Neural progenitor cell (in vitro differentiated cells): Measurements from ENCODE around the gene TP53. TPM values are rescaled to one million over a fixed set of nuclear protein-coding genes. Genes with fewer than 3 reads are reported as not detected.
A peak's percentile ranks its signal among the peaks of the same experiment; 100 is the strongest.

ENCODE experiments used
- DNase-seq: peaks from one replicate; pipeline ENCODE4 v3.0.0-alpha.2; 2016; ENCODE audit warnings: low spot score
- H2AFZ ChIP-seq: fragments of 200-600 bp; sonication (generic); replicated peaks from 2 replicates; pipeline ENCODE4 v1.6.1; 2016; ENCODE audit warnings: antibody characterized with exemption
- H3F3A ChIP-seq: fragments of 200-600 bp; sonication (generic); 2 replicates; pipeline ENCODE4 v1.6.1; 2016; ENCODE audit warnings: antibody characterized with exemption, low read depth
- H3K27ac ChIP-seq: fragments of 200-600 bp; sonication (generic); 2 replicates; pipeline ENCODE4 v1.5.1; 2016; ENCODE audit warnings: mild to moderate bottlenecking
- H3K27me3 ChIP-seq: fragments of 200-600 bp; sonication (generic); 2 replicates; pipeline ENCODE4 v1.6.1; 2016; ENCODE audit warnings: mild to moderate bottlenecking, moderate library complexity
- H3K36me3 ChIP-seq: fragments of 200-600 bp; sonication (generic); 2 replicates; pipeline ENCODE4 v1.5.1; 2016
- H3K4me1 ChIP-seq: fragments of 200-600 bp; sonication (generic); 2 replicates; pipeline ENCODE4 v1.6.1; 2016; ENCODE audit warnings: mixed run types
- H3K4me2 ChIP-seq: fragments of 200-600 bp; sonication (generic); 2 replicates; pipeline ENCODE4 v1.6.1; 2016
- H3K4me3 ChIP-seq: fragments of 200-600 bp; sonication (generic); 2 replicates; pipeline ENCODE4 v1.5.1; 2016
- H3K79me2 ChIP-seq: fragments of 200-600 bp; sonication (generic); 2 replicates; pipeline ENCODE4 v1.6.1; 2016; ENCODE audit warnings: low read depth
- H3K9ac ChIP-seq: fragments of 200-600 bp; sonication (generic); 2 replicates; pipeline ENCODE4 v1.6.1; 2016
- H3K9me3 ChIP-seq: fragments of 200-600 bp; sonication (generic); 2 replicates; pipeline ENCODE4 v1.5.1; 2016; ENCODE audit warnings: low read depth
- H4K20me1 ChIP-seq: fragments of 200-600 bp; sonication (generic); 2 replicates; pipeline ENCODE4 v1.6.1; 2016; ENCODE audit warnings: low read depth
- H3K27ac Mint-ChIP-seq: 3 replicates; pipeline ENCODE4 v1.8.0; 2021; ENCODE audit warnings: mixed read lengths
- H3K27me3 Mint-ChIP-seq: 2 replicates; pipeline ENCODE4 v1.8.0; 2022; ENCODE audit warnings: low read depth, mild to moderate bottlenecking, inconsistent platforms, moderate library complexity, mixed read lengths; ENCODE audit not compliant: insufficient read depth
- H3K36me3 Mint-ChIP-seq: 3 replicates; pipeline ENCODE4 v1.8.0; 2021; ENCODE audit warnings: mixed read lengths
- H3K4me1 Mint-ChIP-seq: 3 replicates; pipeline ENCODE4 v1.8.0; 2021; ENCODE audit warnings: mixed read lengths
- H3K4me3 Mint-ChIP-seq: 3 replicates; pipeline ENCODE4 v1.8.0; 2021; ENCODE audit warnings: mild to moderate bottlenecking, moderate library complexity, mixed read lengths
- H3K9me3 Mint-ChIP-seq: 3 replicates; pipeline ENCODE4 v1.8.0; 2020; ENCODE audit warnings: mixed read lengths
- EZH2 ChIP-seq: fragments of 200-600 bp; sonication (generic); IDR thresholded peaks from 2 replicates; pipeline ENCODE4 v1.6.1; 2017; ENCODE audit warnings: antibody characterized with exemption, mild to moderate bottlenecking, moderate library complexity
- EZH2phosphoT487 ChIP-seq: fragments of 200-600 bp; sonication (generic); IDR thresholded peaks from 2 replicates; pipeline ENCODE4 v1.6.1; 2017; ENCODE audit warnings: antibody characterized with exemption
- total RNA-seq: library from RNA; depleted of rRNA; stranded (reverse); fragments of >200 nt; gene quantifications from 2 replicates; pipeline ENCODE4 v1.2.3, GENCODE V29; 2015; ENCODE audit warnings: low replicate concordance
- TF ChIP-seq, protein P1 (sequence below): fragments of 200-600 bp; sonication (generic); IDR thresholded peaks from 2 replicates; pipeline ENCODE4 v1.5.1; 2017; ENCODE audit warnings: antibody characterized with exemption, mild to moderate bottlenecking

TP53 gene
- total RNA-seq, 1 donor from 2014 or later, result 54.9 TPM

DNA sequence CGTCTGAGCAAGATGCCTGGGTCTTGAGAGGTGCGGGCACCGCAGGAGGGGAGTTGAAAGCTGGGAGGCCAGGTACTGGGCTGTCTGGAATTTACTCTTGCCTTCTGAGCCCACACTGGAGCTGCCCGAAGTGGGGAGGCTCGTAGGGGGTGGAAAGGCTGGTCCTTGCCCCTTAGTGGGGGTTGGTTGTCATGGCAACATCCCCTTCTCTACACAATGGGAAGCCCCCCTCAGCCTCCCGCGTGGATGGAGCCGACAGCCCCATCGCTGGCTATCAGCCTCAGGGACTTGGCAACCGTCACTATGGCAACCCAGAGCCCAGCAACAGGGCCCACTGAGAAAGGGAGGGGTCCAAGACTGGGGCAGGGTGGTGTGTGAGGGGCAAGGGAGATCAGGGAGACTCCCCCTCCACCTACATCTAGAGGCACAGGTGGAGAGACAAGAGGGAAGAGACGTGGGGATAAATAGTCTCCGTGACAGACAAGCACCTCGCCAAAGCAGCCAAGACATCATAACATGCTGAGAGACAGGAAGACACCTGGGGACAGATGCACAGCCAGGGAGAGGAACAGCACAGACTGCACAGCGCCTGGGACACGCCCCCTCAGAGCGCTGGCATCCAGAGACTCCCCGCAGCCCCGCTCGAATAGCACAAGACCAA, 25.0 kb upstream of the TP53 start:
- no peaks in the 10 kb centered on the region for H3K36me3 ChIP-seq
- H3F3A ChIP-seq, result peaks cover 22% of the 10 kb centered on the region
- H3K36me3 Mint-ChIP-seq, result peaks cover 22% of the 10 kb centered on the region
- H3K9ac ChIP-seq, result no peak overlapping the region
- peaks cover 18% of the 10 kb centered on the region for H4K20me1 ChIP-seq
- TF ChIP-seq EZH2 (no peak), EZH2phosphoT487 (no peak)
- TF ChIP-seq, protein P1, sequence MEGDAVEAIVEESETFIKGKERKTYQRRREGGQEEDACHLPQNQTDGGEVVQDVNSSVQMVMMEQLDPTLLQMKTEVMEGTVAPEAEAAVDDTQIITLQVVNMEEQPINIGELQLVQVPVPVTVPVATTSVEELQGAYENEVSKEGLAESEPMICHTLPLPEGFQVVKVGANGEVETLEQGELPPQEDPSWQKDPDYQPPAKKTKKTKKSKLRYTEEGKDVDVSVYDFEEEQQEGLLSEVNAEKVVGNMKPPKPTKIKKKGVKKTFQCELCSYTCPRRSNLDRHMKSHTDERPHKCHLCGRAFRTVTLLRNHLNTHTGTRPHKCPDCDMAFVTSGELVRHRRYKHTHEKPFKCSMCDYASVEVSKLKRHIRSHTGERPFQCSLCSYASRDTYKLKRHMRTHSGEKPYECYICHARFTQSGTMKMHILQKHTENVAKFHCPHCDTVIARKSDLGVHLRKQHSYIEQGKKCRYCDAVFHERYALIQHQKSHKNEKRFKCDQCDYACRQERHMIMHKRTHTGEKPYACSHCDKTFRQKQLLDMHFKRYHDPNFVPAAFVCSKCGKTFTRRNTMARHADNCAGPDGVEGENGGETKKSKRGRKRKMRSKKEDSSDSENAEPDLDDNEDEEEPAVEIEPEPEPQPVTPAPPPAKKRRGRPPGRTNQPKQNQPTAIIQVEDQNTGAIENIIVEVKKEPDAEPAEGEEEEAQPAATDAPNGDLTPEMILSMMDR, result no peak
- peak overlapping the region; percentile 76 for H3K4me3 Mint-ChIP-seq
- peaks cover 7% of the 10 kb centered on the region for H3K27me3 ChIP-seq
- H3K79me2 ChIP-seq, result no peaks in the 10 kb centered on the region
- peak overlapping the region; percentile 60 for H3K4me2 ChIP-seq
- DNase-seq, result peak; percentile 77
- peak overlapping the region; percentile 93 for H3K27ac Mint-ChIP-seq
- no peak overlapping the region for H2AFZ ChIP-seq
- H3K9me3 Mint-ChIP-seq, result no peaks in the 10 kb centered on the region
- no peak overlapping the region for H3K27ac ChIP-seq
- H3K4me1 Mint-ChIP-seq, result peaks cover 80% of the 10 kb centered on the region
- H3K4me1 ChIP-seq, result peaks cover 34% of the 10 kb centered on the region
- H3K27me3 Mint-ChIP-seq, result peaks cover 13% of the 10 kb centered on the region
- no peaks in the 10 kb centered on the region for H3K9me3 ChIP-seq
- no peak overlapping the region for H3K4me3 ChIP-seq

DNA sequence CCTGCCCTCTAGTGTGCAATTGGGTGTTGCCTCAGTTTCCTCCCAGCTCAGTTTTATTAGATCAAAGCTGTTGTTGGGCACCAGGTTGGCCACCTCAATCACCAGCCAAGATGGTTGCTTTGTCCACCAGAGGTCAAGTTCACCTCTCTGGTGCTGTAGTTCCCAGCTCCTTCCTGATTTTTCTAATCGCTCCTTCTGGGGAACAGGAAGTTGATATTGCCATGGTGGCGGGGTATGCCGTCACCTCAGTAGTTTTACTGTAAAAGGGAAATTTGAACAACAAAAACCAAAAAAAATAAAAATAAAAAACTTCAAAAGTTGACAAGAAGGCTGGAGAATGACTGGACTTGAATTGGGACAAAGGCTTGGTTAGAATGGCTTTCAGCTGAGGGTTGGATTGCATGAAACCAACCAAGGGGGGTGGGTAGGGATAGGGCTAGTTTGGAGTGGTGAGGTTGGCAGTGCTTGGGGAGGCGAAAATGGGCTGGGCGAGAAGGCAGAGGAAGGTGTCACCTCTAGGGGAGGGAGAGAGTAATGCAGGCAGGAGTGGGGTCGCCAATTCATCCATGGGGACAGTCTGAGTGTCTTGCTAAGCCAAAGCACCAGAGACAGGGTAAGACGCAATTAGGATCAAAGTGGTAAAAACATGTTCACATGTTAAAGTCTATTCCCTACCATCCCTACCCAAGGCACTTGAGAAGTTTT, 23.9 kb upstream of the TP53 start:
- Histone ChIP-seq H4K20me1 (peaks cover 27% of the 10 kb centered on the region), H3K9ac (no peak overlapping the region), H3K4me1 (peaks cover 32% of the 10 kb centered on the region), H3F3A (peaks cover 26% of the 10 kb centered on the region), H3K79me2 (peaks cover 4% of the 10 kb centered on the region), H3K4me3 (no peak overlapping the region), H3K27ac (no peak overlapping the region), H3K4me2 (peak overlapping the region; percentile 60), H2AFZ (no peak overlapping the region), H3K9me3 (no peaks in the 10 kb centered on the region), H3K36me3 (no peaks in the 10 kb centered on the region), H3K27me3 (peaks cover 7% of the 10 kb centered on the region)
- Mint-ChIP-seq H3K36me3 (peaks cover 22% of the 10 kb centered on the region), H3K27ac (peak overlapping the region; percentile 38), H3K4me3 (peak overlapping the region; percentile 76), H3K27me3 (peaks cover 13% of the 10 kb centered on the region), H3K4me1 (peaks cover 82% of the 10 kb centered on the region), H3K9me3 (no peaks in the 10 kb centered on the region)
- TF ChIP-seq EZH2 (no peak), EZH2phosphoT487 (no peak)
- TF ChIP-seq, protein P1, result peak; percentile 48
- peak; percentile 54 for DNase-seq

DNA sequence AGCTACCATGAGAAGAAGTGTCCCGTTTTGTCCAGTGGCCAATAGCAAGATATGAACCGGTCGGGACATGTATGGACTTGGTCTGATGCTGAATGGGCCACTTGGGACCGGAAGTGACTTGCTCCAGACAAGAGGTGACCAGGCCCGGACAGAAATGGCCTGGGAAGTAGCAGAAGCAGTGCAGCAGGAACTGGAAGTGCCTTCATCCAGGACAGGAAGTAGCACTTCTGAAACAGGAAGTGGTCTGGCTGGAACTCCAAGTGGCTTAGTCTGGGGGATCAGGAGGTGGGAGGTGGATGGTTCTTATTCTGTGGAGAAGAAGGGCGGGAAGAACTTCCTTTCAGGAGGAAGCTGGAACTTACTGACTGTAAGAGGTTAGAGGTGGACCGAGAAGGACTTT, 23.0 kb upstream of the TP53 start:
- Histone ChIP-seq H3K9ac (no peak overlapping the region), H3K36me3 (no peaks in the 10 kb centered on the region), H3K9me3 (no peaks in the 10 kb centered on the region), H3K4me1 (peaks cover 29% of the 10 kb centered on the region), H3K4me3 (no peak overlapping the region), H3K27ac (no peak overlapping the region), H2AFZ (no peak overlapping the region), H3K79me2 (peaks cover 4% of the 10 kb centered on the region), H3F3A (peaks cover 31% of the 10 kb centered on the region), H3K27me3 (peaks cover 13% of the 10 kb centered on the region), H4K20me1 (peaks cover 33% of the 10 kb centered on the region), H3K4me2 (no peak overlapping the region)
- H3K27me3 Mint-ChIP-seq, result peaks cover 15% of the 10 kb centered on the region
- peak overlapping the region; percentile 37 for H3K4me3 Mint-ChIP-seq
- peaks cover 22% of the 10 kb centered on the region for H3K36me3 Mint-ChIP-seq
- TF ChIP-seq EZH2phosphoT487 (no peak), EZH2 (no peak)
- TF ChIP-seq, protein P1, result no peak
- no peak for DNase-seq
- H3K27ac Mint-ChIP-seq, result peak overlapping the region; percentile 12
- no peaks in the 10 kb centered on the region for H3K9me3 Mint-ChIP-seq
- H3K4me1 Mint-ChIP-seq, result peaks cover 77% of the 10 kb centered on the region
